Keratinocyte (primary cell): ENCODE results near the gene PCDHGA4. TPM values are rescaled to one million over a fixed set of nuclear protein-coding genes. Genes with fewer than 3 reads are reported as not detected.
A peak's percentile ranks its signal among the peaks of the same experiment; 100 is the strongest.
"Not testable (repeated sequence)": the region's sequence is repeated elsewhere in the genome, so short reads cannot be mapped to it uniquely, and the experiment has no call there.

Experiments
- DNase-seq: peaks from one replicate; pipeline ENCODE4 v3.0.0-alpha.2; 2011; ENCODE audit warnings: low read depth, missing footprints, low spot score
- FAIRE-seq: peaks from 2 replicates; lab custom pipeline; 2011; peaks lifted over from hg19 to GRCh38; lab: Jason Lieb, UNC
- H2AFZ ChIP-seq: 2 replicates; pipeline ENCODE4 v1.6.0; 2012; ENCODE audit warnings: low read length, control low read depth, inconsistent platforms; ENCODE audit not compliant: control insufficient read depth
- H3K27ac ChIP-seq: 2 replicates; pipeline ENCODE4 v1.5.1; 2011; ENCODE audit warnings: low read length; ENCODE audit not compliant: control insufficient read depth, insufficient read depth
- H3K27me3 ChIP-seq: 3 replicates; pipeline ENCODE4 v1.6.0; 2011; ENCODE audit warnings: low read length; ENCODE audit not compliant: control insufficient read depth, insufficient read depth; ENCODE audit errors: extremely low read depth
- H3K36me3 ChIP-seq, 2 experiments: 2 replicates in 1 of 2; 3 replicates in 1 of 2; pipeline ENCODE4 v1.5.1; 2011; ENCODE audit warnings: low read length in 2 of 2, mild to moderate bottlenecking in 1 of 2; ENCODE audit not compliant: control insufficient read depth in 2 of 2, insufficient read depth in 2 of 2; ENCODE audit errors: extremely low read depth in 1 of 2
- H3K4me1 ChIP-seq: 3 replicates; pipeline ENCODE4 v1.5.1; 2011; ENCODE audit warnings: low read length; ENCODE audit not compliant: control insufficient read depth, insufficient read depth; ENCODE audit errors: extremely low read depth
- H3K4me2 ChIP-seq: 3 replicates; pipeline ENCODE4 v1.6.0; 2011; ENCODE audit warnings: low read depth, low read length; ENCODE audit not compliant: control insufficient read depth, insufficient read depth; ENCODE audit errors: extremely low read depth
- H3K4me3 ChIP-seq, 3 experiments: fragments of 200-600 bp in 1 of 3; sonication (generic) in 1 of 3; 2 replicates in 2 of 3; 3 replicates in 1 of 3; pipeline ENCODE4 v1.5.1; 2011 to 2016; ENCODE audit warnings: low read length in 3 of 3, mild to moderate bottlenecking in 3 of 3, control low read depth in 2 of 3, inconsistent platforms in 1 of 3, low read depth in 1 of 3, mixed read lengths in 1 of 3, mixed run types in 1 of 3, moderate library complexity in 1 of 3; ENCODE audit not compliant: control insufficient read depth in 2 of 3, insufficient read depth in 2 of 3; ENCODE audit errors: extremely low read depth in 1 of 3
- H3K79me2 ChIP-seq: 2 replicates; pipeline ENCODE4 v1.6.0; 2012; ENCODE audit warnings: low read length; ENCODE audit not compliant: control insufficient read depth, insufficient read depth
- H3K9ac ChIP-seq: 3 replicates; pipeline ENCODE4 v1.6.0; 2011; ENCODE audit warnings: low read length; ENCODE audit not compliant: control insufficient read depth, insufficient read depth; ENCODE audit errors: extremely low read depth
- H3K9me1 ChIP-seq: 3 replicates; pipeline ENCODE4 v1.6.0; 2011; ENCODE audit warnings: low read length; ENCODE audit not compliant: control insufficient read depth, insufficient read depth; ENCODE audit errors: extremely low read depth
- H3K9me3 ChIP-seq: 2 replicates; pipeline ENCODE4 v1.5.1; 2012; ENCODE audit warnings: low read depth, low read length; ENCODE audit not compliant: control insufficient read depth
- H4K20me1 ChIP-seq: 3 replicates; pipeline ENCODE4 v1.6.0; 2011; ENCODE audit warnings: low read length; ENCODE audit not compliant: control insufficient read depth, insufficient read depth; ENCODE audit errors: extremely low read depth
- EZH2 ChIP-seq: IDR thresholded peaks from one replicate; pipeline ENCODE4 v1.6.1; 2012; ENCODE audit warnings: inconsistent platforms, mild to moderate bottlenecking, low read length, moderate library complexity
- dilution Hi-C: fragments of 300-500 bp; cut with MboI; formaldehyde crosslinking; loops from one replicate; pipeline ENCODE4 v1.7.0; 2020; ENCODE audit warnings: low sequenced_read_pairs; ENCODE audit not compliant: extremely low pct_ligation_motif_present
- polyA plus RNA-seq, 5 experiments: library from polyadenylated mRNA; depleted of rRNA in 3 of 5; stranded (reverse) in 3 of 5; stranded (forward) in 1 of 5; unstranded in 1 of 5; fragments of >200 nt; gene quantifications; 1 replicate in 1 of 5; 2 replicates in 3 of 5; 3 replicates in 1 of 5; pipeline versions ENCODE4 v1.2.1 to v1.2.3, GENCODE V29; 2011 to 2012; ENCODE audit warnings: missing spikeins in 2 of 5, low read depth in 1 of 5, low replicate concordance in 1 of 5
- TF ChIP-seq, protein P1 (sequence below), 3 experiments: IDR thresholded peaks in 1 of 3; conservative IDR thresholded peaks in 1 of 3; optimal IDR thresholded peaks in 1 of 3; 2 replicates in 2 of 3; 3 replicates in 1 of 3; pipeline versions ENCODE3 to v1.5.1; 2011; ENCODE audit warnings: low read length in 3 of 3, mild to moderate bottlenecking in 3 of 3, moderate library complexity in 2 of 3, control low read depth in 1 of 3, inconsistent platforms in 1 of 3; ENCODE audit not compliant: insufficient read depth in 2 of 3; ENCODE audit errors: extremely low read depth in 1 of 3

The PCDHGA4 gene
- polyA plus RNA-seq, 1 donor (not counting 4 experiments of a cell fraction or from before 2014, with no cell fraction given), result 0.05 TPM

DNA sequence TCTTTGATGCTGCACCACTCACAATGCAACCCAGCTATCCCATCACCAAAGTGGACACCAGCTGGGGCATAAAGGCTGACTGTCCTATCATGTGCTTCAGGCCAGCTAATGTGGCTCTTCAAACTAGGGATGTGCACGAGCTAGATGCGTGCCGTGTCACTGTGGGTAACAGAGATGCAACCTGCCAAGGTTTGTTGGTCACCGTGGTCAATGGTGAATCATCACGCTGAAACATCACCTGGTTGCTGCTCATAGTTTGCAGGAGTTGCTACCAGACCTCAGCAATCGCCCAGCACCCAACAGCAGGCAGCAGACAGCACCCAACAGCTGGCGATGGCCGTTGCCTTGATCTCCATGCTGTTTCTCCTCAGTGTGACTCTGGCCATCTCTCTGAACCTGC is 26.6 kb upstream of the PCDHGA4 start:
- Histone ChIP-seq H3K79me2 (no peaks in the 10 kb centered on the region), H3K4me1 (no peaks in the 10 kb centered on the region), H2AFZ (no peak overlapping the region), H4K20me1 (no peaks in the 10 kb centered on the region), H3K27me3 (peaks cover 4% of the 10 kb centered on the region), H3K4me2 (no peak overlapping the region), H3K36me3 (no peaks in the 10 kb centered on the region), H3K9me1 (no peaks in the 10 kb centered on the region), H3K27ac (no peak overlapping the region), H3K9ac (no peak overlapping the region), H3K9me3 (no peaks in the 10 kb centered on the region), H3K4me3 (no peak overlapping the region)
- TF ChIP-seq, protein P1, sequence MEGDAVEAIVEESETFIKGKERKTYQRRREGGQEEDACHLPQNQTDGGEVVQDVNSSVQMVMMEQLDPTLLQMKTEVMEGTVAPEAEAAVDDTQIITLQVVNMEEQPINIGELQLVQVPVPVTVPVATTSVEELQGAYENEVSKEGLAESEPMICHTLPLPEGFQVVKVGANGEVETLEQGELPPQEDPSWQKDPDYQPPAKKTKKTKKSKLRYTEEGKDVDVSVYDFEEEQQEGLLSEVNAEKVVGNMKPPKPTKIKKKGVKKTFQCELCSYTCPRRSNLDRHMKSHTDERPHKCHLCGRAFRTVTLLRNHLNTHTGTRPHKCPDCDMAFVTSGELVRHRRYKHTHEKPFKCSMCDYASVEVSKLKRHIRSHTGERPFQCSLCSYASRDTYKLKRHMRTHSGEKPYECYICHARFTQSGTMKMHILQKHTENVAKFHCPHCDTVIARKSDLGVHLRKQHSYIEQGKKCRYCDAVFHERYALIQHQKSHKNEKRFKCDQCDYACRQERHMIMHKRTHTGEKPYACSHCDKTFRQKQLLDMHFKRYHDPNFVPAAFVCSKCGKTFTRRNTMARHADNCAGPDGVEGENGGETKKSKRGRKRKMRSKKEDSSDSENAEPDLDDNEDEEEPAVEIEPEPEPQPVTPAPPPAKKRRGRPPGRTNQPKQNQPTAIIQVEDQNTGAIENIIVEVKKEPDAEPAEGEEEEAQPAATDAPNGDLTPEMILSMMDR (optimal IDR thresholded peaks at IDR 0.05 in 1 of 3, IDR thresholded peaks at IDR 0.05 in 1 of 3, conservative IDR thresholded peaks at IDR 0.05 in 1 of 3; ENCODE audit: extremely low read depth in 1 of 3, insufficient read depth in 2 of 3, low read length in 3 of 3), result no peak
- TF ChIP-seq EZH2, result no peak
- DNase-seq, result no peak
- no peak for FAIRE-seq
- dilution Hi-C loops, result no loop called here

DNA sequence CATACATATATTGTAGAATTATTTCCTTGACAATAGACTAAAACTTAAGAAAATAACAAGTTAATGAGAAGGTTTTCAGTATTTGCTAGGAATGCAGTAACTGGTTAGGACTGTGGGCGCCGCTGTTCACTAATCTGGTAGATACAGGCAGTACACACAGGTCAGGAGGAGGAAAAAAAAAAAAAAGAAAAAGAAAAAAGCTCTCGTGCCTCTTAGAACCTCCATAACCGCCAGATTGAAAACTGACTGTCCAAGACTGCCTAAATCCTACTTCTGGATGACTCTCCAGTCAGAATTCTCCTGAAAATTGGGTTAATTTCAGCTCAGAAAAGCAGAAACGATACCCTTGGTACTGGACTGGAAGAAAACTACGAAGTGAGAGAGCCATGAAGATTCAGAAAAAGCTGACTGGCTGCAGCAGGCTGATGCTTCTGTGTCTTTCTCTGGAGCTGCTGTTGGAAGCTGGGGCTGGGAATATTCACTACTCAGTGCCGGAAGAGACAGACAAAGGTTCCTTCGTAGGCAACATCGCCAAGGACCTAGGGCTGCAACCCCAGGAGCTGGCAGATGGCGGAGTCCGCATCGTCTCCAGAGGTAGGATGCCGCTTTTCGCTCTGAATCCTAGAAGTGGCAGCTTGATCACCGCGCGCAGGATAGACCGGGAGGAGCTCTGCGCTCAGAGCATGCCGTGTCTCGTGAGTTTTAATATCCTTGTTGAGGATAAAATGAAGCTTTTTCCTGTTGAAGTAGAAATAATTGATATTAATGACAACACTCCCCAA is 24.3 kb upstream of the PCDHGA4 start, which contains the start of gene PCDHGA1:
Gene PCDHGA1 (plus strand): TSS at position 216 of the 782 bp plus-strand sequence.
- Histone ChIP-seq H4K20me1 (no peaks in the 10 kb centered on the region), H3K4me1 (no peaks in the 10 kb centered on the region), H3K36me3 (no peaks in the 10 kb centered on the region), H3K4me2 (peak within 1 kb of the TSS; percentile 55), H3K27me3 (peaks cover 4% of the 10 kb centered on the region), H3K9me3 (no peaks in the 10 kb centered on the region), H3K9ac (no peak within 1 kb of the TSS), H3K9me1 (no peaks in the 10 kb centered on the region), H3K79me2 (no peaks in the 10 kb centered on the region), H3K4me3 (peak within 1 kb of the TSS; percentile 12 to 31 (median 18)), H3K27ac (no peak within 1 kb of the TSS), H2AFZ (peak within 1 kb of the TSS; percentile 47)
- DNase-seq (no peak), FAIRE-seq (no peak)
- TF ChIP-seq EZH2, result no peak
- TF ChIP-seq, protein P1 (optimal IDR thresholded peaks at IDR 0.05 in 1 of 3, IDR thresholded peaks at IDR 0.05 in 1 of 3, conservative IDR thresholded peaks at IDR 0.05 in 1 of 3; ENCODE audit: extremely low read depth in 1 of 3, insufficient read depth in 2 of 3, low read length in 3 of 3), result peak; percentile 21 to 47 (median 28)
- dilution Hi-C loops, result no loop called here

DNA sequence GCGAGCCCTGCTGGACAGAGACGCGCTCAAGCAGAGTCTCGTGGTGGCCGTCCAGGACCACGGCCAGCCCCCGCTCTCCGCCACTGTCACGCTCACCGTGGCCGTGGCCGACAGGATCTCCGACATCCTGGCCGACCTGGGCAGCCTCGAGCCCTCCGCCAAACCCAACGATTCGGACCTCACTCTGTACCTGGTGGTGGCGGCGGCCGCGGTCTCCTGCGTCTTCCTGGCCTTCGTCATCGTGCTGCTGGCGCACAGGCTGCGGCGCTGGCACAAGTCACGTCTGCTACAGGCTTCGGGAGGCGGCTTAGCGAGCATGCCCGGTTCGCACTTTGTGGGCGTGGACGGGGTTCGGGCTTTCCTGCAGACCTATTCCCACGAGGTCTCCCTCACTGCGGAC is 22.2 kb upstream of the PCDHGA4 start:
- H3K27me3 ChIP-seq, DNase-seq, H3K9me3 ChIP-seq, H2AFZ ChIP-seq, H3K9ac ChIP-seq, H3K4me3 ChIP-seq, H3K4me2 ChIP-seq, H4K20me1 ChIP-seq, H3K9me1 ChIP-seq, dilution Hi-C loops, H3K36me3 ChIP-seq, H3K79me2 ChIP-seq, FAIRE-seq, H3K27ac ChIP-seq, H3K4me1 ChIP-seq: not testable (repeated sequence)
